Skeletal muscle tissue (tissue), 4 donors: ENCODE results near the gene FKBP4. TPM values are rescaled to one million over a fixed set of nuclear protein-coding genes. Genes with fewer than 3 reads are reported as not detected.
"Not testable (repeated sequence)": the region's sequence is repeated elsewhere in the genome, so short reads cannot be mapped to it uniquely, and the experiment has no call there.

Source experiments
- H3K27ac ChIP-seq: one replicate; pipeline ENCODE4 v1.7.0; 2013; ENCODE audit warnings: mild to moderate bottlenecking, low read depth, low read length, inconsistent platforms
- H3K27me3 ChIP-seq, 3 donors: one replicate each; pipeline ENCODE4 v1.7.0; 2013; ENCODE audit warnings: low read length in 3 of 3; ENCODE audit not compliant: control insufficient read depth in 3 of 3, insufficient read depth in 3 of 3
- H3K36me3 ChIP-seq, 3 donors: one replicate each; pipeline ENCODE4 v1.7.0; 2013; ENCODE audit warnings: low read length in 3 of 3; ENCODE audit not compliant: control insufficient read depth in 3 of 3, insufficient read depth in 3 of 3
- H3K4me1 ChIP-seq, 3 donors: one replicate each; pipeline ENCODE4 v1.7.0; 2013; ENCODE audit warnings: low read length in 3 of 3, mild to moderate bottlenecking in 3 of 3; ENCODE audit not compliant: control insufficient read depth in 3 of 3, insufficient read depth in 3 of 3
- H3K4me3 ChIP-seq, 3 donors: one replicate each; pipeline ENCODE4 v1.7.0; 2013; ENCODE audit warnings: low read length in 3 of 3
- H3K9ac ChIP-seq, 3 donors: one replicate each; pipeline ENCODE4 v1.7.0; 2013; ENCODE audit warnings: low read length in 3 of 3, mild to moderate bottlenecking in 3 of 3, moderate library complexity in 2 of 3, low read depth in 1 of 3
- H3K9me3 ChIP-seq, 3 donors: one replicate each; pipeline ENCODE4 v1.7.0; 2013; ENCODE audit warnings: low read length in 3 of 3; ENCODE audit not compliant: control insufficient read depth in 3 of 3
- total RNA-seq: library from RNA; depleted of rRNA; stranded (reverse); fragments of >200 nt; gene quantifications from one replicate; pipeline ENCODE4 v1.2.3, GENCODE V29; 2014
- donor health status: Osteomylitis.

The FKBP4 gene
- total RNA-seq, 1 donor from 2014 or later, result 27.1 TPM

DNA sequence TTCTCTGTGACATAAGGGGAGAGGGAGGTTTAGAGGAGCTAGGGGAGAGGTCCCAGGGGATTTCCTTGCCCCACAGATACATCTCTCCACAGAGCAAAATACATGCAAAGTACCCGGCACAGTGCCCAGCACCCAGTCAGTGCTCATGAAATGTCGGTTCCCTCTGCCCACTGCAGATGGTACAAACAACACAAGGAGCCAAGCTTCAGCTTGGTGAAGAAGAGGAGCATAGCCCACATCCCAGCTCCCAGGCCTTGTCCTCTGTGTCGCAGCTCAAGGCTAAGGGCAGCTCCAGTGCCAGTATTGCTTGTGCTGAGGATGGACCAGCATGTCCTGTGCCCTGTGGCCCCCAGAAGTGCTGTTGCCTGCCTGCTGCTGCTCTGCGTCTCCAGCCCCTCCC, 35.0 kb upstream of the FKBP4 start:
- Histone ChIP-seq H3K27me3 (no peaks in the 10 kb centered on the region), H3K27ac (no peak overlapping the region), H3K4me1 (no peaks in the 10 kb centered on the region), H3K9me3 (no peaks in the 10 kb centered on the region), H3K9ac (no peak overlapping the region), H3K4me3 (no peak overlapping the region), H3K36me3 (peaks cover 4 to 11% (median 10%) of the 10 kb centered on the region in 3 donors)

DNA sequence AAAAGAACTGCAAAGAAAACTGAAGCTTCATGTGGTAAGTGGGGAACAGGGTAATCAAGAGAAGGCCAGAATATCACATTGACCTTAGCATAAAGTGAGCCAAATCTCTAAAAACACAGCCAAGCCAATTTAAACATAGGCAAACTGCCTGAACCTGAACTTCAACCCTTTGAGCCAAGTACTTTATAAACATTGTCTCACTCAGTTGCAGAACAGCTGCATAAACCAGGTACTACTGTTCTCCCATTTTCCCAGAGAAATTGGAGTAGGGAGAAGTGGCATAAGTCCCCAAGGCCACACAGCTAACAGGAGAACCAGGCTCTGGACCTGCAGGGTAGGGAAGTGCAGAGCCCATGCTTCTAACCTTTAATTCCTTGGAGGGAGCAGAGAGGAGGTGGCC, 30.4 kb upstream of the FKBP4 start:
- Histone ChIP-seq H3K27ac (no peak overlapping the region), H3K4me1 (no peaks in the 10 kb centered on the region), H3K9me3 (no peaks in the 10 kb centered on the region), H3K9ac (no peak overlapping the region), H3K4me3 (no peak overlapping the region), H3K36me3 (peaks cover 6 to 17% (median 13%) of the 10 kb centered on the region in 3 donors), H3K27me3 (no peaks in the 10 kb centered on the region)

DNA sequence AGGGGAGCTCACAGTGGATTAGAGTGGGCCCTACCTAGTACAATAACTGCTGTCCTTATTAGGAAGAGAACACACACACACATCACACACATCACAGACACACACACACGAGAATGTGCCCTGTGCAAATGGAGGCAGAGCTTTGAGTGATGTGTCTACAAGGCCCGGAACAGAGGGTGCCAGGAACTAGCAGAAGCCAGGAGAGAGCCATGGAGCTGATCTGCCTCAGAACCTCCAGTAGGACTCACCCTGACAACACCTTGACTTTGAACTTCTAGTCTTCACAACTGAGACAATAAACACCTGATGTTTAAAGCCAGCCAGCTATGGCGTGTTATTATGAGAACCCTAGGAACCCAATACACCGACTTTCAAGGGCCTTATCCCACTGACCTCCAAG, 29.7 kb upstream of the FKBP4 start:
- H3K27ac ChIP-seq, result no peak overlapping the region
- H3K27me3 ChIP-seq, result no peaks in the 10 kb centered on the region
- H3K4me1 ChIP-seq, result no peaks in the 10 kb centered on the region
- no peaks in the 10 kb centered on the region for H3K9me3 ChIP-seq
- no peak overlapping the region for H3K4me3 ChIP-seq
- H3K36me3 ChIP-seq, result peaks cover 6 to 13% (median 9%) of the 10 kb centered on the region in 3 donors
- no peak overlapping the region for H3K9ac ChIP-seq

DNA sequence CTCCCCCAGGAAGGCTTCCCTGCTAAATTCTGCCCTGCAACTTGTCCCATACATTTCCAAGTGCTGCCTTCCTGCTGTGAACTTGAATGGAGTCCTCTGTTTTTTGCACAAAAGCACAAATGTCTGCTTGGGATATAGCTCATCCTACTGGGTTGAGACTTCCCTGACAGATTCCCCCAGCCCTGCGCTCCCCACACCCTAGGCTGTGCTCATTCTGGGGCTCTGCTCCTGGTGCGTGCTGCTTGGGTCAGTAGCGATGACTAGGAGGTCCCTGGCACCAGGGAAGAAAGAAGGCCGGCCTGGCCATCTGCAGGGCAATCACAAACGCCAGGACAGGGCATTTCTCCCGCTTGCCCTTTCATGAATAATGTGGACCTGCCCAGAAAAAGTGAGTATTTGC, 29.2 kb upstream of the FKBP4 start:
- no peaks in the 10 kb centered on the region for H3K9me3 ChIP-seq
- H3K4me3 ChIP-seq, result no peak overlapping the region
- no peak overlapping the region for H3K9ac ChIP-seq
- no peaks in the 10 kb centered on the region for H3K4me1 ChIP-seq
- H3K36me3 ChIP-seq, result peaks cover 6 to 13% (median 7%) of the 10 kb centered on the region in 3 donors
- H3K27me3 ChIP-seq, result no peaks in the 10 kb centered on the region
- H3K27ac ChIP-seq, result no peak overlapping the region

DNA sequence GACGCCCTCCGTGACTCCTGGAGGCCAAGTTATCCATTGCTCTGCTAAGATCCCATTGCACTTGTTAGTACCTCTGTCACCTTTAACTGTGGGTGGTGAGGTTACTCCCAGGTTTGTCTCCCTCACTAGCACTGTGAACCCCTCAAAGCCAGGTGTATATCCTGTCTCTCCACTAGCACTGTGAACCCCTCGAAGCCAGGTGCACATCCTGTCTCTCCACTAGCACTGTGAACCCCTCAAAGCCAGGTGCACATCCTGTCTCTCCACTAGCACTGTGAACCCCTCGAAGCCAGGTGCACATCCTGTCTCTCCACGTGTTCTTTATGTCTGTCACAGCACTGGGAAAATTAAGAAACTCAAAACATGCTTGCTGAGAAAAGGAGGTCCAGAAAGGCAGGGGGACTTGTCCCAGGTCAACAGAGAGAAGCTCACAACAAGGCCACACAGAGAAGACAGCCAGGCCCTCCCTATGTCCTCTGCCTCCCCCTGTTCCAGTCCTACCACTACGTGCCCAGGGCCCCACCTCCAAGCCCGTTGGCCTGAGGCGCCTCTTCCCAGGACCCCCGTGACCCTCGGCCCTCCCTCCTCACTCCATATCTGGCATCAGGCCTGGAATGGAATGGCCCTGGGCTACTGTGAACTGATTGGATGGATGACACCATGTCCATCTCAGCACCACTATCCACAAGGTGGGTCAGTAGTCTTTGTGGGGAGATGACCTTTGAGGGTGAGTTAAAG, 26.4 kb upstream of the FKBP4 start:
- Histone ChIP-seq H3K27ac (no peak overlapping the region), H3K27me3 (no peaks in the 10 kb centered on the region), H3K4me3 (no peak overlapping the region), H3K9ac (no peak overlapping the region), H3K36me3 (peaks cover 2 to 9% (median 3%) of the 10 kb centered on the region in 3 donors), H3K4me1 (no peaks in the 10 kb centered on the region), H3K9me3 (no peaks in the 10 kb centered on the region)

DNA sequence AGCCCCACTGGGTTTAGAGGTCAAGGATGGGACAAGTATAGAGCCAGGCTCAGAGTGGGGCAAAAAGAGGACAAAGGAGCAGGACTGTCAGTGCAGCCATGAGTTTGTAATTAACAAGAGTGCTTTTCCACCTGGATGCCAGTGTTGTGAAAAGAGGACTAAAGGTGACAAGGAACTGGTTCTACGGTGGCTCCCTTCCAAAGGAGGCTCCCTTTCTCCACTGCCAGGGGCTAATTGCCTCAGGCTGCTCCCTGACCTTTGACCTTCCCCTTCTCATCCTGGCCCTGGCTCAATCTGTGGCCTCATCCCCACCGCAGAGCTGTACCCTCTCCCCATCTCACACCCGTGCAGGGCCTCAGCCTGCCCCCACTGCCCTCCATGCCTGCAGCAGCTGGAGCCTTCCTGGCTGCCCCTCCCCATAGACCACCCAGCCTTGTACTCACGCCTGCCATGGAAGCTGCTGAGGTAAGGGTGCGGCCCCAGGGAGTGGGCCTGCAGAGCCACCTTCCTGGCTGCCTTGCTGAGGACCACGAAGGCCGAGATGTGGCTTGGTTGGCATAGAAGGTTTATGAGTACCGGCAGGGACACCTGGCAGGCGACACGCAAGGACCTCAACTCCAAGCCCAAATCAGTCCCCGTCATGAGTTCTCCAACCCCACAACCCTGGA, 24.8 kb upstream of the FKBP4 start:
- H3K36me3 ChIP-seq, result peaks cover 0 to 9% (median 2%) of the 10 kb centered on the region in 3 donors
- no peak overlapping the region for H3K4me3 ChIP-seq

DNA sequence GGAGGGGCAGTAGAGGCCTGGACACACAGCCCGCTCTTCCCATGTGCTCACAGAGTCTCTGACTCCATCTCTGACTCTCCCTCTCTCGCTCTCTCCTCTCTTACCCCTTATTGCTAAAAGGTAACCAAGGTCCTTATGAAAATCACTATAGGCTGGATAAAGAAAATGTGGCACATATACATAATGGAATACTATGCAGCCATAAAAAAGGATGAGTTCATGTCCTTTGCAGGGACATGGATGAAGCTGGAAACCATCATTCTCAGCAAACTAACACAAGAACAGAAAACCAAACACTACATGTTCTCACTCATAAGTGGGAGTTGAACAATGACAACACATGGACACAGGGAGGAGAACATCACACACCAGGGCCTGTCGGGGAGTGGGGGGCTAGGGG, 24.2 kb upstream of the FKBP4 start:
- H3K27ac ChIP-seq, H3K36me3 ChIP-seq, H3K27me3 ChIP-seq, H3K9ac ChIP-seq, H3K9me3 ChIP-seq, H3K4me3 ChIP-seq, H3K4me1 ChIP-seq: not testable (repeated sequence)

More for the DNA sequence above, 24.8 kb upstream of the FKBP4 start:
- Histone ChIP-seq H3K27ac (no peak overlapping the region), H3K4me1 (no peaks in the 10 kb centered on the region), H3K27me3 (no peaks in the 10 kb centered on the region), H3K9ac (no peak overlapping the region), H3K9me3 (no peaks in the 10 kb centered on the region)

DNA sequence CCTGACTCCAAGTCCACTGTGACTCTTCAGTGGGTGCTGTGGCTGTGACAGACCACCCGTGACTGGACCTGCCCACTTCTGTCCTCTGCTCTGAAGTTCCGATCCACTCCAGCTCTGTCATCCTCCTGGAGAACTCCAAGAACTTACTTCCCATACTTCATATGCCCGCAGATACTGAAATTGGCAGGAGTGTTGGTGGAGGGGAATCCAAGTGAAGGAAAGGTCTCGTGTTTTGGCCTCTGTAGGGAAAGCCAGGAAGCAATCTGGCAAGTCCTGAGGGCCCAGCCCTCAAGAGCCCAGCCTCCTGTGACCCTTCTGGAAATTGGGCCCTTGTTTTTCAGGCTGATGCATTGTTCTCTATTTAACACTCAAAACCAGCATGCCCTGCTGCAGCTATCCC, 22.4 kb upstream of the FKBP4 start:
- no peak overlapping the region for H3K4me3 ChIP-seq
- H3K27me3 ChIP-seq, result no peaks in the 10 kb centered on the region
- H3K27ac ChIP-seq, result no peak overlapping the region
- H3K36me3 ChIP-seq, result peaks cover 0 to 6% (median 0%) of the 10 kb centered on the region in 3 donors
- no peaks in the 10 kb centered on the region for H3K9me3 ChIP-seq
- no peaks in the 10 kb centered on the region for H3K4me1 ChIP-seq
- H3K9ac ChIP-seq, result no peak overlapping the region

DNA sequence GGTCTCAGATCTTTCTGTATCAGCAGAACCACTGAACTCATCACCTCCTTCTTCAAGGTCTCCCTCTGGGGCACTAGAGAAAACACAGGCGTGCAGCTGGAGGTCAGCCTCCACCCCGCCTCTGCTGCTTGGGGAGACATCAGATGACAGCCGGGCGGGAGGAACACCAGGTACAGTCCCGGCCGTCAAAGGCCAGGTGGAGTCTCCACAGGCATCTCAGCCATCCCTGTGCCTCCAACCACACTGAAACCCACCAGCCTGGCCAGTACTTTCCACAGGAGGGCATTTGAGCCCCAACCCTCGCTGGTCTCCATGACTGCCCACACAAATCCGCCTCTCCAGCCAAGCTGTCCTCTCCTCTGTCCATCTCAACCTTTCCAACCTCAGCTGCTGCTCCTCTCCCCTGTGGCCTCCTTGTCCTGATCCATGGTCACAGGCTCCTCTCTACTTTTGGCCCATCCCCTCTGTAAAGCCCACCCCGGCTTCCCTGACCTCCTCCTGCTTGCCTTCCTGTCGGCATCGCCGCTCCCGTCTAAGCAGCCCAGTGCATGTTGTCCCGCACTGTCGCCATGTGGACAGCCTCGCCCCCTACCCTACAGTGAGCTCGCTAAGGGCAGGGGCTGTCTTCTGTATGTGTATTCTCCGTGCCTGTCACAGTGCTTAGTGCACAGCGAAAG, 21.4 kb upstream of the FKBP4 start:
- peaks cover 0 to 2% (median 0%) of the 10 kb centered on the region in 3 donors for H3K36me3 ChIP-seq
- H3K27me3 ChIP-seq, result no peaks in the 10 kb centered on the region
- H3K4me3 ChIP-seq, result no peak overlapping the region
- no peak overlapping the region for H3K9ac ChIP-seq
- no peak overlapping the region for H3K27ac ChIP-seq
- H3K4me1 ChIP-seq, result no peaks in the 10 kb centered on the region
- no peaks in the 10 kb centered on the region for H3K9me3 ChIP-seq

DNA sequence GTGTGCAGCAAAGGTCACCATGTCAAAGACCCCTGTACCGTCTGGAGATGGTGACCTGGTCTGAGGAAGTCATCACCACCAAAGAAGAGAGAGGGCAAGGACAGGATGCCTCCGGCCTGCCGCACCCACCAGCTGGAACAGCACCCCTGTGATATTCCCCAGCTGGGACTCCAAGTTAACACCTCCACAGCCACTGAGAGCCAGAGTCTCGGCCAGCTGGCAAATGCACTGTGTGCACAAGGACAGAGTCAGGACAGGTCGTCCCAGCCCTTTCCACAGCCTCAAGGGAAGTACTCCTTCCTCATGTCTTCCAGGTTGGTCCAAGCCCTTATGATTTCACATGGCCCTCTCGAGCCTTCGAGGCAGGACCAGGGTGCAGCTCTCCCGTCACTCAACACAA, 19.3 kb upstream of the FKBP4 start:
- Histone ChIP-seq H3K4me1 (no peaks in the 10 kb centered on the region), H3K9ac (no peak overlapping the region), H3K9me3 (no peaks in the 10 kb centered on the region), H3K27ac (no peak overlapping the region), H3K4me3 (no peak overlapping the region), H3K27me3 (no peaks in the 10 kb centered on the region), H3K36me3 (peaks cover 0 to 2% (median 0%) of the 10 kb centered on the region in 3 donors)
